ENCODE measurements around the gene CHCHD6. TPM values are rescaled to one million over a fixed set of nuclear protein-coding genes. Genes with fewer than 3 reads are reported as not detected.

The CHCHD6 gene
- total RNA-seq, 1 experiment from 2014 or later, result 29.6 TPM

GRCh38 chr3:126880901-126881300 lies 176.9 kb downstream of the CHCHD6 start:
- H3K4me3 Mint-ChIP-seq (ENCODE audit: unreplicated experiment), result no peak overlapping the region
- intact Hi-C loops (cut with micrococcal nuclease), result no loop called here
- no peak for TF ChIP-seq CTCF (IDR thresholded peaks at IDR 0.05; ENCODE audit: unreplicated experiment)
- POLR2A ChIA-PET, result no interaction called here
- H3K4me1 Mint-ChIP-seq (ENCODE audit: insufficient read depth, unreplicated experiment), result peaks cover 4% of the 10 kb centered on the region
- H3K27ac Mint-ChIP-seq (ENCODE audit: low read depth, unreplicated experiment), result no peak overlapping the region
- no peak for DNase-seq (ENCODE audit: unreplicated experiment)
- BruUV-seq (replicated peaks), result no TSS peak
- CTCF ChIA-PET, result interaction anchor here (1.0 kb wide), 1 partner anchor 129 kb away, joined by 3 read pairs; no protein-coding TSS in a partner anchor
- H3K36me3 Mint-ChIP-seq (ENCODE audit: insufficient read depth, unreplicated experiment), result no peaks in the 10 kb centered on the region
- no peaks in the 10 kb centered on the region for H3K27me3 Mint-ChIP-seq (ENCODE audit: insufficient read depth, unreplicated experiment)
- no peaks in the 10 kb centered on the region for H3K9me3 Mint-ChIP-seq (ENCODE audit: unreplicated experiment)

GRCh38 chr3:126881861-126882260 lies 177.8 kb downstream of the CHCHD6 start:
- DNase-seq (ENCODE audit: unreplicated experiment), result no peak
- POLR2A ChIA-PET, result no interaction called here
- H3K36me3 Mint-ChIP-seq (ENCODE audit: insufficient read depth, unreplicated experiment), result no peaks in the 10 kb centered on the region
- no peak overlapping the region for H3K4me3 Mint-ChIP-seq (ENCODE audit: unreplicated experiment)
- no TSS peak for BruUV-seq (replicated peaks)
- CTCF ChIA-PET, result interaction anchor here (0.6 to 1.0 kb wide), 2 partner anchors 10 to 130 kb away, joined by 3 to 4 read pairs; no protein-coding TSS in a partner anchor
- H3K27me3 Mint-ChIP-seq (ENCODE audit: insufficient read depth, unreplicated experiment), result no peaks in the 10 kb centered on the region
- no peaks in the 10 kb centered on the region for H3K9me3 Mint-ChIP-seq (ENCODE audit: unreplicated experiment)
- peaks cover 4% of the 10 kb centered on the region for H3K4me1 Mint-ChIP-seq (ENCODE audit: insufficient read depth, unreplicated experiment)
- intact Hi-C loops (cut with micrococcal nuclease), result no loop called here
- TF ChIP-seq CTCF (IDR thresholded peaks at IDR 0.05; ENCODE audit: unreplicated experiment), result no peak
- no peak overlapping the region for H3K27ac Mint-ChIP-seq (ENCODE audit: low read depth, unreplicated experiment)

DNA sequence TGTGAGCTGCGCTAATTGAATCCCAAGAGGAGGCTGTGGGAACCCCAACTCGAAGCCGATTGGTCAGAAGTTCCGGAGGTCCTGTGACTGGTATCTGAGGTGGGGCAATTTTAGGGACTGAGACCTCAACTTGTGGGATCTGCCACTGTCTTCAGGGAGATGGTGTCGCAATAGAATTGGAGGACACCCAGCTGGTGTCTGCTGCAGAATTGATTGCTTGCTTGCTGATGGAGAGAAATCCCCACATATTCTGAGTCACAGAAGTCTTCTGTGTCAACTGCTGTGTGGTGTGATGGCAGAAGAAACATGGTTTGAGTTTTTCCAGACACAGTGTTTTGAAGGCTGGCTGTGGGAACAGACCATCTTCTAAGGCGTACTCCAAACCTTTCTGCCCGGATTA lies 179.2 kb downstream of the CHCHD6 start:
- Mint-ChIP-seq H3K36me3 (ENCODE audit: insufficient read depth, unreplicated experiment) (no peaks in the 10 kb centered on the region), H3K27me3 (ENCODE audit: insufficient read depth, unreplicated experiment) (no peaks in the 10 kb centered on the region), H3K4me1 (ENCODE audit: insufficient read depth, unreplicated experiment) (peaks cover 4% of the 10 kb centered on the region), H3K4me3 (ENCODE audit: unreplicated experiment) (no peak overlapping the region), H3K9me3 (ENCODE audit: unreplicated experiment) (no peaks in the 10 kb centered on the region), H3K27ac (ENCODE audit: low read depth, unreplicated experiment) (no peak overlapping the region)
- intact Hi-C loops (cut with micrococcal nuclease), result no loop called here
- peak; percentile 52 for DNase-seq (ENCODE audit: unreplicated experiment)
- POLR2A ChIA-PET, result interaction anchor here (1.2 kb wide), 1 partner anchor 10 kb away, joined by 3 read pairs; no protein-coding TSS in a partner anchor
- CTCF ChIA-PET, result no interaction called here
- TF ChIP-seq CTCF (IDR thresholded peaks at IDR 0.05; ENCODE audit: unreplicated experiment), result no peak
- BruUV-seq (replicated peaks), result no TSS peak

GRCh38 chr3:126885425-126885824 lies 181.4 kb downstream of the CHCHD6 start:
- TF ChIP-seq CTCF (IDR thresholded peaks at IDR 0.05; ENCODE audit: unreplicated experiment), result no peak
- peaks cover 4% of the 10 kb centered on the region for H3K4me1 Mint-ChIP-seq (ENCODE audit: insufficient read depth, unreplicated experiment)
- no peak overlapping the region for H3K4me3 Mint-ChIP-seq (ENCODE audit: unreplicated experiment)
- ChIA-PET POLR2A (interaction anchor here (0.6 kb wide), 1 partner anchor 905 kb away, joined by 3 read pairs; no protein-coding TSS in a partner anchor), CTCF (interaction anchor here (1.0 kb wide), 1 partner anchor 42 kb away, joined by 3 read pairs; no protein-coding TSS in a partner anchor)
- no peaks in the 10 kb centered on the region for H3K27me3 Mint-ChIP-seq (ENCODE audit: insufficient read depth, unreplicated experiment)
- no peaks in the 10 kb centered on the region for H3K9me3 Mint-ChIP-seq (ENCODE audit: unreplicated experiment)
- H3K36me3 Mint-ChIP-seq (ENCODE audit: insufficient read depth, unreplicated experiment), result no peaks in the 10 kb centered on the region
- BruUV-seq (replicated peaks), result no TSS peak
- intact Hi-C loops (cut with micrococcal nuclease), result no loop called here
- H3K27ac Mint-ChIP-seq (ENCODE audit: low read depth, unreplicated experiment), result no peak overlapping the region
- no peak for DNase-seq (ENCODE audit: unreplicated experiment)
